Measurements from ENCODE around the gene ADAMTS2. TPM values are rescaled to one million over a fixed set of nuclear protein-coding genes. Genes with fewer than 3 reads are reported as not detected.
"Not testable (repeated sequence)": the region's sequence is repeated elsewhere in the genome, so short reads cannot be mapped to it uniquely, and the experiment has no call there.

The ADAMTS2 gene
- total and polyA plus RNA-seq, 10 donors = 4.0 to 101 (median 47.5) TPM

GRCh38 chr5:179288809-179289185 is 56.5 kb downstream of the ADAMTS2 start:
- peak; percentile 43 for DNase-seq
- TF ChIP-seq POLR2A (IDR thresholded peaks at IDR 0.05) (no peak), CTCF (IDR thresholded peaks at IDR 0.05 in 8 of 11, conservative IDR thresholded peaks at IDR 0.05 in 3 of 11) (no peak), POLR2AphosphoS5 (IDR thresholded peaks at IDR 0.05) (no peak)
- Histone ChIP-seq H3K4me1 (peaks cover 0 to 30% (median 0%) of the 10 kb centered on the region in 6 donors), H3K36me3 (peaks cover 0 to 4% (median 0%) of the 10 kb centered on the region in 6 donors), H3K27me3 (replicated peaks in 1 of 7) (no peaks in the 10 kb centered on the region), H3K4me3 (no peak overlapping the region), H3K27ac (no peak overlapping the region), H3K9me3 (no peaks in the 10 kb centered on the region)
- WGBS, 5 donors = 89 to 97% (median 92%) methylated on average over 4 to 11 of the region's 11 CpGs
- intact Hi-C loops (cut with DNase I; ENCODE audit: low total_unique reads) = no loop called here

GRCh38 chr5:179288101-179288808 is 57.0 kb downstream of the ADAMTS2 start:
- intact Hi-C loops (cut with DNase I; ENCODE audit: low total_unique reads) = no loop called here
- Histone ChIP-seq H3K27me3 (replicated peaks in 1 of 7) (no peaks in the 10 kb centered on the region), H3K4me1 (peaks cover 0 to 30% (median 0%) of the 10 kb centered on the region in 6 donors), H3K27ac (no peak overlapping the region), H3K36me3 (peaks cover 0 to 4% (median 0%) of the 10 kb centered on the region in 6 donors), H3K9me3 (no peaks in the 10 kb centered on the region), H3K4me3 (no peak overlapping the region)
- WGBS, 5 donors = 77 to 89% (median 81%) methylated on average over 13 to 21 of the region's 21 CpGs
- peak; percentile 39 for DNase-seq
- TF ChIP-seq POLR2AphosphoS5 (IDR thresholded peaks at IDR 0.05) (no peak), CTCF (IDR thresholded peaks at IDR 0.05 in 8 of 11, conservative IDR thresholded peaks at IDR 0.05 in 3 of 11) (no peak), POLR2A (IDR thresholded peaks at IDR 0.05) (no peak)

- 72 to 89% (median 81%) methylated on average over 4 to 10 of the region's 10 CpGs for WGBS, 5 donors
- intact Hi-C loops (cut with DNase I; ENCODE audit: low total_unique reads) = no loop called here
- H3K4me3 ChIP-seq = no peak overlapping the region
- H3K9me3 ChIP-seq = no peaks in the 10 kb centered on the region
- H3K4me1 ChIP-seq = peaks cover 0 to 30% (median 0%) of the 10 kb centered on the region in 6 donors
- no peaks in the 10 kb centered on the region for H3K27me3 ChIP-seq (replicated peaks in 1 of 7)
- TF ChIP-seq POLR2AphosphoS5 (IDR thresholded peaks at IDR 0.05) = no peak
- no peak for TF ChIP-seq CTCF (IDR thresholded peaks at IDR 0.05 in 8 of 11, conservative IDR thresholded peaks at IDR 0.05 in 3 of 11)
- TF ChIP-seq POLR2A (IDR thresholded peaks at IDR 0.05) = no peak
- peak; percentile 77 for DNase-seq
- peaks cover 0 to 4% (median 0%) of the 10 kb centered on the region in 6 donors for H3K36me3 ChIP-seq
- H3K27ac ChIP-seq = no peak overlapping the region
Observed at GRCh38 chr5:179287631-179288030, 57.6 kb downstream of the ADAMTS2 start.

GRCh38 chr5:179287071-179287470 is 58.2 kb downstream of the ADAMTS2 start:
- Histone ChIP-seq H3K4me1 (peaks cover 0 to 30% (median 0%) of the 10 kb centered on the region in 6 donors), H3K9me3 (peaks cover 0 to 2% (median 0%) of the 10 kb centered on the region in 8 donors), H3K36me3 (peaks cover 0 to 4% (median 0%) of the 10 kb centered on the region in 6 donors), H3K4me3 (no peak overlapping the region), H3K27ac (no peak overlapping the region), H3K27me3 (replicated peaks in 1 of 7) (no peaks in the 10 kb centered on the region)
- intact Hi-C loops (cut with DNase I; ENCODE audit: low total_unique reads) = no loop called here
- TF ChIP-seq POLR2AphosphoS5 (IDR thresholded peaks at IDR 0.05) (no peak), CTCF (IDR thresholded peaks at IDR 0.05 in 8 of 11, conservative IDR thresholded peaks at IDR 0.05 in 3 of 11) (no peak), POLR2A (IDR thresholded peaks at IDR 0.05) (no peak)
- DNase-seq = peak; percentile 64
- 80 to 90% (median 86%) methylated on average over 5 to 13 of the region's 13 CpGs for WGBS, 5 donors

- H3K27ac ChIP-seq = peak overlapping the region in 4 of 8 donors; percentile 14 to 45 (median 36)
- H3K9me3 ChIP-seq; H3K27me3 ChIP-seq (replicated peaks in 1 of 7); intact Hi-C loops (cut with DNase I; ENCODE audit: low total_unique reads); H3K36me3 ChIP-seq; H3K4me3 ChIP-seq: not testable (repeated sequence)
- 82 to 93% (median 89%) methylated on average over 11 of the region's 11 CpGs for WGBS, 5 donors
- H3K4me1 ChIP-seq = peaks cover 0 to 21% (median 0%) of the 10 kb centered on the region in 6 donors
- peak; percentile 36 for DNase-seq
Observed at GRCh38 chr5:179285776-179286162, 59.5 kb downstream of the ADAMTS2 start.
